Thyroid gland (tissue), 4 donors: ENCODE results near the gene OGDH. TPM values are rescaled to one million over a fixed set of nuclear protein-coding genes. Genes with fewer than 3 reads are reported as not detected.
A peak's percentile ranks its signal among the peaks of the same experiment; 100 is the strongest.

ENCODE experiments used
- DNase-seq, 2 donors: peaks; one replicate each; pipeline ENCODE4 v3.0.0-alpha.2; 2019
- H3K27ac ChIP-seq, 3 donors: fragments of 200-600 bp; sonication (generic); 1 replicate in 2 of 3; 2 replicates in 1 of 3; pipeline ENCODE4 v1.5.1; 2016 to 2019; ENCODE audit warnings: mild to moderate bottlenecking in 1 of 3, moderate library complexity in 1 of 3
- H3K27me3 ChIP-seq: fragments of 200-600 bp; sonication (generic); one replicate; pipeline ENCODE4 v1.5.1; 2019
- H3K36me3 ChIP-seq, 2 donors: fragments of 200-600 bp; sonication (generic); one replicate each; pipeline ENCODE4 v1.5.1; 2016 to 2019
- H3K4me1 ChIP-seq, 2 donors: fragments of 200-600 bp; sonication (generic); one replicate each; pipeline ENCODE4 v1.5.1; 2017 to 2019
- H3K4me3 ChIP-seq, 3 donors: fragments of 200-600 bp; sonication (generic); replicated peaks in 1 of 3; 1 replicate in 2 of 3; 2 replicates in 1 of 3; pipeline ENCODE4 v1.5.1; 2016; ENCODE audit warnings: mild to moderate bottlenecking in 1 of 3
- H3K9me3 ChIP-seq: fragments of 200-600 bp; sonication (generic); one replicate; pipeline ENCODE4 v1.5.1; 2017
- CTCF ChIP-seq, 6 experiments: fragments of 200-600 bp in 3 of 6; fragments of 450-650 bp in 3 of 6; sonication (generic) in 3 of 6; IDR thresholded peaks; one replicate each; pipeline ENCODE4 v1.5.1; 2016 to 2019; ENCODE audit warnings: antibody characterized with exemption in 6 of 6, mild to moderate bottlenecking in 2 of 6, inconsistent platforms in 1 of 6, moderate library complexity in 1 of 6
- POLR2A ChIP-seq, 2 donors: fragments of 450-650 bp; IDR thresholded peaks; one replicate each; pipeline ENCODE4 v1.6.1; 2017; ENCODE audit warnings: antibody characterized with exemption in 2 of 2, mild to moderate bottlenecking in 2 of 2, moderate library complexity in 1 of 2
- WGBS, 2 donors: methylation state at CpG; one replicate each; pipeline ENCODE4 v1.1.5; 2017; 5-methylcytosine and 5-hydroxymethylcytosine counted together
- intact Hi-C: fragments of 100-400 bp; cut with DNase I; formaldehyde crosslinking; loops from one replicate; pipeline ENCODE4 v1.15.1; 2023
- total RNA-seq, 4 donors: library from RNA; depleted of rRNA; stranded (reverse); fragments of >200 nt; gene quantifications; one replicate each; pipeline ENCODE4 v1.2.3, GENCODE V29; 2016

The OGDH gene
- total RNA-seq, 4 donors from 2014 or later = 108 to 325 (median 201) TPM

GRCh38 chr7:44608916-44609648, 2.7 kb downstream of the OGDH start:
- intact Hi-C loops = no loop called here
- Histone ChIP-seq H3K27ac (no peak overlapping the region), H3K4me1 (peaks cover 14 to 17% of the 10 kb centered on the region in 2 donors), H3K36me3 (no peaks in the 10 kb centered on the region), H3K9me3 (no peaks in the 10 kb centered on the region), H3K27me3 (no peaks in the 10 kb centered on the region), H3K4me3 (no peak overlapping the region)
- DNase-seq = no peak
- 83 to 88% methylated on average over 14 of the region's 14 CpGs for WGBS, 2 donors
- TF ChIP-seq POLR2A (IDR thresholded peaks at IDR 0.05) = no peak
- no peak for TF ChIP-seq CTCF (IDR thresholded peaks at IDR 0.05)

GRCh38 chr7:44609829-44610228, 3.4 kb downstream of the OGDH start:
- no peak overlapping the region for H3K4me3 ChIP-seq
- H3K36me3 ChIP-seq = no peaks in the 10 kb centered on the region
- no peak for DNase-seq
- intact Hi-C loops = no loop called here
- no peak overlapping the region for H3K27ac ChIP-seq
- WGBS, 2 donors = 90 to 94% methylated on average over 3 of the region's 3 CpGs
- TF ChIP-seq CTCF (IDR thresholded peaks at IDR 0.05) (no peak), POLR2A (IDR thresholded peaks at IDR 0.05) (no peak)
- no peaks in the 10 kb centered on the region for H3K9me3 ChIP-seq
- no peaks in the 10 kb centered on the region for H3K27me3 ChIP-seq
- peaks cover 21 to 24% of the 10 kb centered on the region in 2 donors for H3K4me1 ChIP-seq

GRCh38 chr7:44615149-44615611, 8.8 kb downstream of the OGDH start:
- H3K36me3 ChIP-seq = no peaks in the 10 kb centered on the region
- H3K4me3 ChIP-seq = no peak overlapping the region
- 34 to 37% methylated on average over 2 of the region's 2 CpGs for WGBS, 2 donors
- TF ChIP-seq POLR2A (IDR thresholded peaks at IDR 0.05) (no peak), CTCF (IDR thresholded peaks at IDR 0.05) (no peak)
- peaks cover 52% of the 10 kb centered on the region in 2 donors for H3K4me1 ChIP-seq
- H3K27ac ChIP-seq = peak overlapping the region; percentile 63 to 90 (median 79)
- H3K27me3 ChIP-seq = no peaks in the 10 kb centered on the region
- intact Hi-C loops = no loop called here
- H3K9me3 ChIP-seq = no peaks in the 10 kb centered on the region
- DNase-seq = peak; percentile 39 to 45

- Histone ChIP-seq H3K27ac (peak overlapping the region; percentile 63 to 90 (median 79)), H3K36me3 (no peaks in the 10 kb centered on the region), H3K27me3 (no peaks in the 10 kb centered on the region), H3K9me3 (no peaks in the 10 kb centered on the region), H3K4me1 (peaks cover 56 to 58% of the 10 kb centered on the region in 2 donors), H3K4me3 (no peak overlapping the region)
- WGBS, 2 donors = 80 to 90% methylated on average over 5 of the region's 5 CpGs
- no peak for TF ChIP-seq CTCF (IDR thresholded peaks at IDR 0.05)
- no peak for TF ChIP-seq POLR2A (IDR thresholded peaks at IDR 0.05)
- DNase-seq = no peak
- intact Hi-C loops = no loop called here
Observed at GRCh38 chr7:44615793-44616192, 9.4 kb downstream of the OGDH start.

GRCh38 chr7:44616545-44616944, 10.1 kb downstream of the OGDH start:
- Histone ChIP-seq H3K4me1 (peaks cover 59 to 65% of the 10 kb centered on the region in 2 donors), H3K4me3 (no peak overlapping the region), H3K27ac (peak overlapping the region in 2 of 3 donors; percentile 79 to 90), H3K27me3 (no peaks in the 10 kb centered on the region), H3K36me3 (no peaks in the 10 kb centered on the region), H3K9me3 (no peaks in the 10 kb centered on the region)
- no peak for DNase-seq
- intact Hi-C loops = no loop called here
- 92 to 94% methylated on average over 12 of the region's 12 CpGs for WGBS, 2 donors
- TF ChIP-seq CTCF (IDR thresholded peaks at IDR 0.05) (no peak), POLR2A (IDR thresholded peaks at IDR 0.05) (no peak)
